WERI-Rb-1 (cell line): ENCODE measurements around the gene CST9L.

Experiments used
- DNase-seq: peaks from one replicate; pipeline ENCODE4 v3.0.0-alpha.2; 2020
- H3K27ac ChIP-seq: fragments of 250-450 bp; sonication (Bioruptor Pico); 2 replicates; pipeline ENCODE4 v1.5.1; 2020; ENCODE audit warnings: mild to moderate bottlenecking, moderate library complexity
- H3K27me3 ChIP-seq: fragments of 250-450 bp; sonication (Bioruptor Pico); 2 replicates; pipeline ENCODE4 v1.5.1; 2021; ENCODE audit warnings: mild to moderate bottlenecking, low read depth, moderate library complexity; ENCODE audit not compliant: insufficient read depth, severe bottlenecking
- H3K36me3 ChIP-seq: fragments of 250-450 bp; sonication (Bioruptor Pico); 2 replicates; pipeline ENCODE4 v1.5.1; 2020; ENCODE audit warnings: mild to moderate bottlenecking, moderate library complexity
- H3K4me3 ChIP-seq: 2 replicates; pipeline ENCODE4 v1.5.1; 2011; ENCODE audit warnings: low read depth, mild to moderate bottlenecking, control low read depth, low read length
- H3K9me3 ChIP-seq: fragments of 250-450 bp; sonication (Bioruptor Pico); 2 replicates; pipeline ENCODE4 v1.5.1; 2021; ENCODE audit warnings: mild to moderate bottlenecking, moderate library complexity; ENCODE audit not compliant: severe bottlenecking
- CTCF ChIP-seq: IDR thresholded peaks from 2 replicates; pipeline ENCODE4 v1.5.1; 2011; ENCODE audit warnings: low read depth, mild to moderate bottlenecking, control low read depth, inconsistent platforms, low read length

CST9L gene

GRCh38 chr20:23520185-23520584, 48.1 kb downstream of the CST9L start:
- Histone ChIP-seq H3K4me3 (no peak overlapping the region), H3K9me3 (no peaks in the 10 kb centered on the region), H3K36me3 (no peaks in the 10 kb centered on the region), H3K27me3 (peaks cover 17% of the 10 kb centered on the region), H3K27ac (no peak overlapping the region)
- no peak for TF ChIP-seq CTCF
- DNase-seq = no peak

- DNase-seq = no peak
- H3K27ac ChIP-seq = no peak overlapping the region
- no peaks in the 10 kb centered on the region for H3K36me3 ChIP-seq
- H3K9me3 ChIP-seq = no peaks in the 10 kb centered on the region
- peaks cover 19% of the 10 kb centered on the region for H3K27me3 ChIP-seq
- no peak for TF ChIP-seq CTCF
- no peak overlapping the region for H3K4me3 ChIP-seq
Observed at GRCh38 chr20:23519556-23519955, 48.7 kb downstream of the CST9L start.

GRCh38 chr20:23517719-23518118, 50.6 kb downstream of the CST9L start:
- TF ChIP-seq CTCF = no peak
- H3K36me3 ChIP-seq = no peaks in the 10 kb centered on the region
- H3K4me3 ChIP-seq = no peak overlapping the region
- H3K27ac ChIP-seq = no peak overlapping the region
- H3K9me3 ChIP-seq = no peaks in the 10 kb centered on the region
- H3K27me3 ChIP-seq = peaks cover 19% of the 10 kb centered on the region
- DNase-seq = no peak

- Histone ChIP-seq H3K9me3 (no peaks in the 10 kb centered on the region), H3K27ac (no peak overlapping the region), H3K36me3 (no peaks in the 10 kb centered on the region), H3K27me3 (peaks cover 14% of the 10 kb centered on the region), H3K4me3 (no peak overlapping the region)
- TF ChIP-seq CTCF = no peak
- no peak for DNase-seq
Observed at GRCh38 chr20:23515250-23515939, 52.9 kb downstream of the CST9L start.

GRCh38 chr20:23514848-23515247, 53.4 kb downstream of the CST9L start:
- no peaks in the 10 kb centered on the region for H3K9me3 ChIP-seq
- TF ChIP-seq CTCF = no peak
- H3K27ac ChIP-seq = no peak overlapping the region

More at GRCh38 chr20:23514848-23515247, 53.4 kb downstream of the CST9L start:
- Histone ChIP-seq H3K4me3 (no peak overlapping the region), H3K27me3 (peaks cover 17% of the 10 kb centered on the region), H3K36me3 (no peaks in the 10 kb centered on the region)
- DNase-seq = no peak
